GM21515 (cell line): ENCODE data around the gene NLRP14.

Experiments
- ATAC-seq: cut with Tn5 transposase; IDR thresholded peaks from one replicate; pipeline ENCODE4 v1.9.1; 2021; ENCODE audit not compliant: unreplicated experiment

Gene NLRP14

GRCh38 chr11:7020183-7020917 is at the start of gene NLRP14, which contains the start of gene ZNF214:
TSS of gene NLRP14 (plus strand) at chr11:7020479. CDS start at chr11:7038587, 18,108 bp downstream.
TSS of gene ZNF214 (minus strand) at chr11:7020346. CDS start at chr11:7002835, 17,511 bp downstream.
- ATAC-seq = no peak

- no peak for ATAC-seq
These were observed 40.9 kb upstream of the NLRP14 start for GRCh38 chr11:6979365-6979764.

- no peak for ATAC-seq
These were observed 33.8 kb upstream of the NLRP14 start for GRCh38 chr11:6986487-6986886.

GRCh38 chr11:6988506-6988905 is 31.8 kb upstream of the NLRP14 start:
- ATAC-seq = no peak

GRCh38 chr11:6991227-6991626 is 29.1 kb upstream of the NLRP14 start:
- ATAC-seq = no peak

GRCh38 chr11:6992026-6992425 is 28.3 kb upstream of the NLRP14 start:
- ATAC-seq = no peak

GRCh38 chr11:6992457-6993417 is 27.5 kb upstream of the NLRP14 start:
- ATAC-seq = no peak

- ATAC-seq = no peak
These were observed 24.6 kb upstream of the NLRP14 start for GRCh38 chr11:6995703-6996102.

- ATAC-seq = no peak
These were observed 15.8 kb upstream of the NLRP14 start for GRCh38 chr11:7004482-7004881.

- ATAC-seq = no peak
These were observed 6.2 kb upstream of the NLRP14 start for GRCh38 chr11:7014118-7014517.

GRCh38 chr11:7016011-7016410 is 4.3 kb upstream of the NLRP14 start:
- no peak for ATAC-seq

GRCh38 chr11:7019500-7020182 is 638 bp upstream of the NLRP14 start:
- ATAC-seq = no peak

GRCh38 chr11:7021318-7021717 is 1.0 kb downstream of the NLRP14 start:
- ATAC-seq = no peak

- ATAC-seq = no peak
These were observed 7.9 kb downstream of the NLRP14 start for GRCh38 chr11:7028141-7028540.

- no peak for ATAC-seq
These were observed 10.6 kb downstream of the NLRP14 start for GRCh38 chr11:7030836-7031235.

- ATAC-seq = no peak
These were observed 11.2 kb downstream of the NLRP14 start for GRCh38 chr11:7031471-7031871.

- ATAC-seq = no peak
These were observed 12.4 kb downstream of the NLRP14 start for GRCh38 chr11:7032692-7033091.

GRCh38 chr11:7034019-7034418 is 13.7 kb downstream of the NLRP14 start:
- ATAC-seq = no peak

GRCh38 chr11:7046474-7047175 is 26.3 kb downstream of the NLRP14 start:
- ATAC-seq = no peak

GRCh38 chr11:7050191-7050590 is 29.9 kb downstream of the NLRP14 start:
- no peak for ATAC-seq
